AG09309 (cell line): ENCODE data around the gene PCYOX1L.

Source experiments
- DNase-seq: peaks from one replicate; pipeline ENCODE4 v3.0.0-alpha.2; 2010; ENCODE audit warnings: low read depth
- H3K4me3 ChIP-seq: 2 replicates; pipeline ENCODE4 v1.5.1; 2011; ENCODE audit warnings: mild to moderate bottlenecking, low read depth, low read length, moderate library complexity; ENCODE audit not compliant: control insufficient read depth
- TF ChIP-seq, protein P1 (sequence below): IDR thresholded peaks from 2 replicates; pipeline ENCODE4 v1.5.1; 2011; ENCODE audit warnings: mild to moderate bottlenecking, low read depth, low read length, inconsistent platforms; ENCODE audit not compliant: insufficient read depth, control insufficient read depth; ENCODE audit errors: missing control alignments

The PCYOX1L gene

GRCh38 chr5:149379818-149380374 lies 22.1 kb downstream of the PCYOX1L start:
- no peak overlapping the region for H3K4me3 ChIP-seq
- TF ChIP-seq, protein P1, sequence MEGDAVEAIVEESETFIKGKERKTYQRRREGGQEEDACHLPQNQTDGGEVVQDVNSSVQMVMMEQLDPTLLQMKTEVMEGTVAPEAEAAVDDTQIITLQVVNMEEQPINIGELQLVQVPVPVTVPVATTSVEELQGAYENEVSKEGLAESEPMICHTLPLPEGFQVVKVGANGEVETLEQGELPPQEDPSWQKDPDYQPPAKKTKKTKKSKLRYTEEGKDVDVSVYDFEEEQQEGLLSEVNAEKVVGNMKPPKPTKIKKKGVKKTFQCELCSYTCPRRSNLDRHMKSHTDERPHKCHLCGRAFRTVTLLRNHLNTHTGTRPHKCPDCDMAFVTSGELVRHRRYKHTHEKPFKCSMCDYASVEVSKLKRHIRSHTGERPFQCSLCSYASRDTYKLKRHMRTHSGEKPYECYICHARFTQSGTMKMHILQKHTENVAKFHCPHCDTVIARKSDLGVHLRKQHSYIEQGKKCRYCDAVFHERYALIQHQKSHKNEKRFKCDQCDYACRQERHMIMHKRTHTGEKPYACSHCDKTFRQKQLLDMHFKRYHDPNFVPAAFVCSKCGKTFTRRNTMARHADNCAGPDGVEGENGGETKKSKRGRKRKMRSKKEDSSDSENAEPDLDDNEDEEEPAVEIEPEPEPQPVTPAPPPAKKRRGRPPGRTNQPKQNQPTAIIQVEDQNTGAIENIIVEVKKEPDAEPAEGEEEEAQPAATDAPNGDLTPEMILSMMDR, result no peak
- DNase-seq, result no peak

DNA sequence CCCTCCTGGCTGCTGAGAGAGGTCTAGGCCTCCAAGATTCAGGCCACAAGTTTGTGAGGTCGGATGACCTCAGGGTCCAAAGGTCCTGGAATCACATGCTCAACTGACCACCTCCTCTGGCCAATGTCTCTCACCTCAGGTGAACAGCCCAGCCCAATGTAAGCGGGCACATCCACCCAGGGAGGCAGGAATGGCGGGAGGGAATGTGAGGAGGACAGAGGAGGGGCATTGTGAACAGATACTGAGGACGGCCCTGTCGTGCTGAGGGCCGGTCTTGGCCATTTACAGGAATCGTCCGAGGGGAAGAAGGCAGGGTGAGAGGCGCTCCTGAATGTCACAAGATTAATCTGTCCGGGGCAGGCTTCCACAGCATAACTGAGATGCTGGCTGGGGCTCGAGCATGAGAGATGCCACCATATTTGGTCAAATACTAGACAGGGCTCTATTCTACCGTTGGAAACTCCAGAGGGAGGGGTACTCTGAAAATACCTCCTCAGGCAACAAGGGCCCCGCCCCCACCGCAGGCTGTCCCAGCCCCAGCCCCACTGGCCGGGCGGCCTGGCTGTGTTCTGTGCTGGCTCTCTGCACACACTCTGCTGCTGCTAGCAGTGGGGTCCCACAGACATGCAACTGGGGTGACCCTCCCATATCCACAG lies 22.7 kb downstream of the PCYOX1L start:
- H3K4me3 ChIP-seq, result no peak overlapping the region
- TF ChIP-seq, protein P1, result no peak
- DNase-seq, result no peak

DNA sequence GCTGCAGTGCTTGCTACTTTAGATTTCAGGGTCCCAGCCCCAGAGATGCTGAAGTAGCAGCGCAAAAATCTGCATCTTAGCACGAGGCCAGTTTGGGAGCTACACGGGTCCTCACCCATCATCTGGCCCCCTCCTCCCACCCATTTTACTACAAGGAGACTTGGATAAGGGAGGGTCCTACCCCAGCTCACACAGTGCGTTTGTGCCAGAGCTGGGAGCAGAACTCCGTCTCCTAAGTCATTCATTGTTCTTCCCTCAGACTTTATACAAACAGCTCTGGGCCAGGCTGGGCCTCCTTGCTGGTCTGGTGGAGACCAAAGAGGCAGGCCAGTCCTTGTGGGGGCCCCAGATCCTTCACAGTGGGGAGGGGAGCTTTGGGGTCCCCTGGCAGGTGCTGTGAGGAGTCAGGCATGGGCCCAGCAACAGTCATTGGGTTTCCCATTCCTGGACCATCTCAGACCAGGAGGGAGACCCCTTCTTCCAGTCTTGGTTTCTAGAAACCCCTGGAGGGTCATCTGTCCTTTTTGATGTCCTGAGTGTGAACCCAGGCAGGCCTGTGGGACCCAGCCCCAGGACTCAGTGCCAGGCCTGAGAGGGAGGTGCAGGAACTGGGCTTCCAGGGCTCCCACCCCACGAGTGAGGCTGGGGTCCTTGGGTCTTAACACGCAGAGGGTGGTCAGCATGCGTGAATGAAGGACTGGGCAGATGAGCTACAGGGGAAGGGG lies 23.6 kb downstream of the PCYOX1L start:
- DNase-seq, result no peak
- TF ChIP-seq, protein P1, result no peak
- no peak overlapping the region for H3K4me3 ChIP-seq

DNA sequence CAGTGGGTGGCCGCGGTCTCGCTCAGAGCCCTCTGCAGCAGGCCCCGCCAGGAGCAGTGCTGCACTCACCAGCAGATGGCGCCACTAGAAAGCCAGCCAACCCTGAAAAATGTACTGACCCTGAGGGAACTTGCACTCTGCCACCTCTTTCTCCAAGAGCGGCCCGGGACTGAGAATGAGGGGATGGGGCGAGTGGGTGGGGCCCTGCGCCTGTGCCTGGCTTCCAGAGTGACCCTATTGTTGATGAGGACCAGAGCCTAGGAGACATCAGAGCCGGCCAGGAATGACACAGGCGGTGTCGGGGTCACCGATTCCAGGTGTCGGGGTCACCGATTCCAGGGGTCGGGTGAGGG lies 24.1 kb downstream of the PCYOX1L start:
- H3K4me3 ChIP-seq, result no peak overlapping the region
- no peak for DNase-seq
- TF ChIP-seq, protein P1, result peak; percentile 96

DNA sequence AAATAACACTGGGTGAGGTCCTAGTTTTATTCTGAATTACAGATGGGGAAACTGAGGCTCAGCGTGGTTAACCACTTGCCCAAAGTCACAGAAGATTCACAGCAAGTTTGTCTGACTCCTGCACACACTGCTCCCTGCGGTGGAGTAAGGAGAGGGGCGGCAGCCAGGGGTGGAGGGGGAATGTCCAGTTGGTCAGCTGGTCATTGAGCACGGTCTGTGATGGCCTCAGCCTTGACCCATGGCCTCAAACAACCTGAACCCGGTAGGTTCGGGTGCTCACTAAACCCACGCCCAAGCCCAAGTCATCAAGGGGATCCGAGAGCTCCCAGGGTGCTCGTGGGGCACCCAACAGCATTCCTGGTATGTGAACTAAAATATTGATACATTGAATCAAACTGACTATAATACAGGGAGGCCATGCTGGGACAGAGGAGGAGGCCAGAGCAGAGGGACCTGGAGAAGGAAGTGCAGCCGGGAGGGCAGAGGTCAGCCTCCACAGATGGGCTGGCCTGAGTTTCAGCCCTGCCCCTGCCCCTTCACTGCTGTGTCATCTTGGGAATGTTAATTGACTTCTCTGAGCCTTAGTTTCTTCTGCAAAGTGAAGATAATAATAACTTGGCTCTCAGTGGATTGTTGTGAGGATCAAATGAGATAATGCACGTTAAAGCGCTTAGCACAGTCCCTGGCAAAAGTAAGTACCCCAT lies 24.8 kb downstream of the PCYOX1L start:
- H3K4me3 ChIP-seq, result no peak overlapping the region
- TF ChIP-seq, protein P1, result no peak
- no peak for DNase-seq

DNA sequence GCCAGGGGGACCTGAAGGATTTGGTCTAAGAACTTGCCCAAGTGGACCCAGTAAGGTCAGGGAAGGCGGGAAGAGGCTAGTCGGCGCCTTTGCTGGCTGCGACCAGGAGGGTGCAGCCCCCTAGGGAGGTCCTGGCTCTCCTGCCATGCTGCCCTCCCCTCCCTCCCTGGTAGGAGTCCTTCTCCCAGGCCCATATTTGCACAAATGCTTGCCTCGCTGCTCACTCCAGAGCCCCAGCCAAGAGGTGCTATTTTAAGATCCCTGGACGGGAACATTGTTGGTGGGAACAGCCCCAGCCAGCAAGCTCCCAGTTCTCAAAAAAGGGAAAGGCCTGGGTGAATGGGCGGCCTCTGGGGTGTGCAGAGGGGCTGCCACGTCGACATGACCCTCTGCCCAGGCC lies 25.6 kb downstream of the PCYOX1L start:
- DNase-seq, result no peak
- TF ChIP-seq, protein P1, result no peak
- H3K4me3 ChIP-seq, result no peak overlapping the region
